ENCODE results near the gene ELAC1. TPM values are rescaled to one million over a fixed set of nuclear protein-coding genes. Genes with fewer than 3 reads are reported as not detected.
A peak's percentile ranks its signal among the peaks of the same experiment; 100 is the strongest.

ELAC1 gene
- total RNA-seq, 2 experiments from 2014 or later = 1.5 to 4.2 TPM

DNA sequence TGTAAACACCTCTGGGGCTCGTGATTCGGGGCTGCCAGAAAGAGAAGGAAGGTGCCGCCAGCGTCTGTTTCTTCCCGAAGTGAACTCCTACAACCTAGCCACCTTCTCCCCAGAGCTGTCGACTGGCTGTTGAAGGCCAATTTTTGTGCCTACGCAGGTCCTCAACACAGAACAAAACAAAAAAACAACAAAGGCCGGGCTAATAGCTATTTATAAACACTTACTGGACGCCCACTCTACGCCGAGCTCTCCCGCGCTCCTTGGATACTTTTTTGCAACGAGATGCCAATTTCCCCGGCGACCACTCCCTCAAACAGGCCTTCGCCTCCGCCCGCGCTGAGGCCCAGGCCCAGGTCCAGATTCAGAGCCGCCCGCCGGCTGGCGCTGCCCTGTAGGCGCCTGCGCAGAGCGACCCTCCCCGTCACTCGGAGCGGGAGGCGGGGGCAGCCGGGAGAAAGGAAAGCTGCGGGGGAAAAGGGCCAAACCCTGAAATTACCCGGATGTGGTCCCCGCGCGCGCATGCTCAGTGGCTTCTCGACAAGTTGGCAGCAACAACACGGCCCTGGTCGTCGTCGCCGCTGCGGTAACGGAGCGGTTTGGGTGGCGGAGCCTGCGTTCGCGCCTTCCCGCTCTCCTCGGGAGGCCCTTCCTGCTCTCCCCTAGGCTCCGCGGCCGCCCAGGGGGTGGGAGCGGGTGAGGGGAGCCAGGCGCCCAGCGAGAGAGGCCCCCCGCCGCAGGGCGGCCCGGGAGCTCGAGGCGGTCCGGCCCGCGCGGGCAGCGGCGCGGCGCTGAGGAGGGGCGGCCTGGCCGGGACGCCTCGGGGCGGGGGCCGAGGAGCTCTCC is 62.1 kb downstream of the ELAC1 start, which contains the start of gene SMAD4:
TSS of gene SMAD4 (plus strand) at position 520 of the 843 bp plus-strand sequence. CDS start 16,834 bp downstream, outside the sequence.
- CTCF ChIA-PET (ENCODE audit: unreplicated experiment) = no interaction called here
- Histone ChIP-seq H4K20me1 (ENCODE audit: insufficient read depth, low read length) (peaks cover 20% of the 10 kb centered on the region), H3K9me2 (ENCODE audit: insufficient read depth, low read length) (no peaks in the 10 kb centered on the region), H3K36me3 (ENCODE audit: insufficient read depth, low read length) (peaks cover 21% of the 10 kb centered on the region), H3K79me2 (ENCODE audit: insufficient read depth, low read depth, low read length) (peaks cover 57% of the 10 kb centered on the region), H3K27ac (ENCODE audit: low read depth, low read length, poor library complexity, severe bottlenecking) (peak within 1 kb of the TSS; percentile 57), H2AFZ (ENCODE audit: low read length) (peak within 1 kb of the TSS; percentile 94), H3K4me1 (ENCODE audit: insufficient read depth, low read length, poor library complexity, severe bottlenecking) (peaks cover 14% of the 10 kb centered on the region), H3K9me3 (ENCODE audit: low read length) (no peaks in the 10 kb centered on the region), H3K4me3 (ENCODE audit: low read depth, low read length, poor library complexity, severe bottlenecking) (peak within 1 kb of the TSS; percentile 87), H3K4me2 (ENCODE audit: low read length) (peak within 1 kb of the TSS; percentile 89)
- intact Hi-C loops (cut with micrococcal nuclease; ENCODE audit: unreplicated experiment) = loop anchor here (2.0 to 10.0 kb wide), 3 partner anchors 63 to 165 kb away; partner anchors contain the start of genes ELAC1, ME2 and MEX3C
- POLR2A ChIA-PET = interaction anchor here (0.7 to 1.8 kb wide), 5 partner anchors 11 to 138 kb away, joined by 3 to 4 read pairs (median 3); no protein-coding TSS in a partner anchor
- TF ChIP-seq EZH2phosphoT487 (IDR thresholded peaks at IDR 0.05; ENCODE audit: borderline replicate concordance, low read depth, low read length) = no peak
- TF ChIP-seq, protein P1, sequence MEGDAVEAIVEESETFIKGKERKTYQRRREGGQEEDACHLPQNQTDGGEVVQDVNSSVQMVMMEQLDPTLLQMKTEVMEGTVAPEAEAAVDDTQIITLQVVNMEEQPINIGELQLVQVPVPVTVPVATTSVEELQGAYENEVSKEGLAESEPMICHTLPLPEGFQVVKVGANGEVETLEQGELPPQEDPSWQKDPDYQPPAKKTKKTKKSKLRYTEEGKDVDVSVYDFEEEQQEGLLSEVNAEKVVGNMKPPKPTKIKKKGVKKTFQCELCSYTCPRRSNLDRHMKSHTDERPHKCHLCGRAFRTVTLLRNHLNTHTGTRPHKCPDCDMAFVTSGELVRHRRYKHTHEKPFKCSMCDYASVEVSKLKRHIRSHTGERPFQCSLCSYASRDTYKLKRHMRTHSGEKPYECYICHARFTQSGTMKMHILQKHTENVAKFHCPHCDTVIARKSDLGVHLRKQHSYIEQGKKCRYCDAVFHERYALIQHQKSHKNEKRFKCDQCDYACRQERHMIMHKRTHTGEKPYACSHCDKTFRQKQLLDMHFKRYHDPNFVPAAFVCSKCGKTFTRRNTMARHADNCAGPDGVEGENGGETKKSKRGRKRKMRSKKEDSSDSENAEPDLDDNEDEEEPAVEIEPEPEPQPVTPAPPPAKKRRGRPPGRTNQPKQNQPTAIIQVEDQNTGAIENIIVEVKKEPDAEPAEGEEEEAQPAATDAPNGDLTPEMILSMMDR (conservative IDR thresholded peaks at IDR 0.05; ENCODE audit: low read length) = no peak
- BruUV-seq (replicated peaks) = no TSS peak
- DNase-seq (ENCODE audit: low spot score) = peak; percentile 85

DNA sequence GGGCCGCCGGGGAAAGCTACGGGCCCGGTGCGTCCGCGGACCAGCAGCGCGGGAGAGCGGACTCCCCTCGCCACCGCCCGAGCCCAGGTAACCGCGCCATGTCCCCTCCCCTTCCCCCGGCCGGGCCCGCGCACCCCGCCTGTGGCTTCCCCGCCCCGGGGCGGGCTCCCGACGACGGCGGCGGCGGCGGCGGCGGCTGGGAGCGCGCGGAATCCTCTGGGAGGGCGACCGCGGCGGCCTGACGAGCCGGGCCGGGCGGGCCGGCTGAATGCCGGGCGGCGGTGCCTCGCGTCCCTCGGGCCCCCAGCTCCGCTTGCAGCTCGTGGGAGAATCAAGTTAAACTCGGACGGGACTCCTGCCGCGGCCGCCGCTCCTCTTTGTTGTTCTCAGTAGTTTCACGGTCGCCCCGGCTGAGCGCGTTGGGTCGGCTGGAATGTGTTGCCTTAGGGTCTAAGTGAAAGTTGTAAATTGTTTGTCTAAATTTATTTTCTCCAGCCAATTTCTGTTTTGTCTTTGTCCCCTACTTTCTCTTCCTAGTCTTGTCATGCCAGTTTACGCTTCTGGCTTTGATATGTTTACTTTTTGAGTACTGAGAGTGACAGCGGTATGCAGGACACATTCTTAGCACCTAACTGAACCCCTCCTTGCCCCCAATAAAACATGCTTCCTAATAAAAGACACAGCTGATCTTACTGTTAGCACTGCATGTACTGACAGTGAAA is 62.9 kb downstream of the ELAC1 start:
- Histone ChIP-seq H3K4me2 (ENCODE audit: low read length) (peak overlapping the region; percentile 89), H2AFZ (ENCODE audit: low read length) (no peak overlapping the region), H3K27ac (ENCODE audit: low read depth, low read length, poor library complexity, severe bottlenecking) (peak overlapping the region; percentile 57), H3K4me3 (ENCODE audit: low read depth, low read length, poor library complexity, severe bottlenecking) (peak overlapping the region; percentile 87), H3K9me2 (ENCODE audit: insufficient read depth, low read length) (no peaks in the 10 kb centered on the region), H3K4me1 (ENCODE audit: insufficient read depth, low read length, poor library complexity, severe bottlenecking) (peaks cover 14% of the 10 kb centered on the region), H3K79me2 (ENCODE audit: insufficient read depth, low read depth, low read length) (peaks cover 65% of the 10 kb centered on the region), H3K36me3 (ENCODE audit: insufficient read depth, low read length) (peaks cover 16% of the 10 kb centered on the region), H3K9me3 (ENCODE audit: low read length) (no peaks in the 10 kb centered on the region), H4K20me1 (ENCODE audit: insufficient read depth, low read length) (peaks cover 20% of the 10 kb centered on the region)
- peak; percentile 55 for DNase-seq (ENCODE audit: low spot score)
- intact Hi-C loops (cut with micrococcal nuclease; ENCODE audit: unreplicated experiment) = loop anchor here (2.0 to 10.0 kb wide), 3 partner anchors 63 to 164 kb away; partner anchors contain the start of genes ELAC1, ME2 and MEX3C
- CTCF ChIA-PET (ENCODE audit: unreplicated experiment) = no interaction called here
- POLR2A ChIA-PET = interaction anchor here (0.7 to 1.8 kb wide), 5 partner anchors 10 to 60 kb away, joined by 3 to 5 read pairs (median 4); no protein-coding TSS in a partner anchor
- BruUV-seq (replicated peaks) = no TSS peak
- TF ChIP-seq EZH2phosphoT487 (IDR thresholded peaks at IDR 0.05; ENCODE audit: borderline replicate concordance, low read depth, low read length) = no peak
- TF ChIP-seq, protein P1 (conservative IDR thresholded peaks at IDR 0.05; ENCODE audit: low read length) = no peak
